ENCODE results near the gene DDX21. TPM values are rescaled to one million over a fixed set of nuclear protein-coding genes. Genes with fewer than 3 reads are reported as not detected.
A peak's percentile ranks its signal among the peaks of the same experiment; 100 is the strongest.

The DDX21 gene
- total and polyA plus RNA-seq, 2 donors (not counting 3 experiments of a cell fraction or from before 2014, with no cell fraction given): 33.4 to 98.1 TPM

DNA sequence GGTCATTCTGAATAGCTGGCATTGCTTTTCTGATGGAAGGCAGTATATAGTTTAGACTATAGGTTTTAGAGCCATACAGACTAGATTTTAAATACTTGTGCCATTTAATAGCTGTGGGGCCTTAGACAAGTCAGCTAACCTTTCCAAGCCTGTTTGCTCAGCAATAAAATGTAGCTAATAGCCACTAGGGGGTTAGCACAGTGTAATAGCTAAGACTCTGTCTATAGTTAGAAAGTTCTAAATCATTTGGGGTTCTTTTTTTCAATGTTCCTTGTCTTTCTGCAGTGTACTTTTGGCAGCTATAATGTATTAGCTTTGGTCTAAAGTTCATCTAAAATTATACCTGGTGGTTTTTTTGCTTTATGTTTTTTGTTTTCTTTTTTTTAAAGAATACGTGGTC is 25.1 kb downstream of the DDX21 start:
- Histone ChIP-seq H3K4me1 (ENCODE audit: control insufficient read depth, extremely low read depth, insufficient read depth, low read length) (no peaks in the 10 kb centered on the region), H3K9me3 (replicated peaks; ENCODE audit: control insufficient read depth, insufficient read depth, low read length) (no peaks in the 10 kb centered on the region), H3K36me3 (ENCODE audit: control insufficient read depth in 2 of 2, extremely low read depth in 1 of 2, insufficient read depth in 2 of 2, low read length in 2 of 2) (peaks cover 19 to 39% of the 10 kb centered on the region in 2 experiments), H3K4me3 (replicated peaks in 1 of 3; ENCODE audit: insufficient read depth in 1 of 3, low read depth in 1 of 3, low read length in 3 of 3) (no peak overlapping the region), H3K27me3 (ENCODE audit: control insufficient read depth in 2 of 2, insufficient read depth in 2 of 2, low read length in 2 of 2) (no peaks in the 10 kb centered on the region), H3K27ac (ENCODE audit: insufficient read depth, low read depth, low read length) (no peak overlapping the region), H3K79me2 (ENCODE audit: control insufficient read depth, insufficient read depth, low read length) (peaks cover 11% of the 10 kb centered on the region), H3K9me1 (replicated peaks; ENCODE audit: control insufficient read depth, extremely low read depth, insufficient read depth, low read length) (no peaks in the 10 kb centered on the region), H4K20me1 (replicated peaks; ENCODE audit: control insufficient read depth, extremely low read depth, insufficient read depth, low read length) (no peaks in the 10 kb centered on the region), H3K9ac (replicated peaks; ENCODE audit: extremely low read depth, insufficient read depth, low read length) (no peak overlapping the region), H2AFZ (ENCODE audit: low read depth, low read length) (no peak overlapping the region), H3K4me2 (ENCODE audit: insufficient read depth, low read length) (no peak overlapping the region)
- FAIRE-seq (no peak), DNase-seq (ENCODE audit: low read depth, low spot score) (no peak)
- BruUV-seq (replicated peaks): no TSS peak
- POLR2A ChIA-PET: interaction anchor here (0.6 kb wide), 1 partner anchor 168 kb away, joined by 6 read pairs; no protein-coding TSS in a partner anchor
- intact Hi-C loops (cut with micrococcal nuclease) (no loop called here), dilution Hi-C loops (cut with MboI; ENCODE audit: extremely low pct_ligation_motif_present, low sequenced_read_pairs) (no loop called here)
- TF ChIP-seq GATA2 (IDR thresholded peaks at IDR 0.05; ENCODE audit: insufficient read depth, insufficient read length, low read depth, low read length) (no peak), JUN (IDR thresholded peaks at IDR 0.05; ENCODE audit: borderline replicate concordance, insufficient read depth, insufficient read length, low read depth) (no peak)
- TF ChIP-seq, protein P1, sequence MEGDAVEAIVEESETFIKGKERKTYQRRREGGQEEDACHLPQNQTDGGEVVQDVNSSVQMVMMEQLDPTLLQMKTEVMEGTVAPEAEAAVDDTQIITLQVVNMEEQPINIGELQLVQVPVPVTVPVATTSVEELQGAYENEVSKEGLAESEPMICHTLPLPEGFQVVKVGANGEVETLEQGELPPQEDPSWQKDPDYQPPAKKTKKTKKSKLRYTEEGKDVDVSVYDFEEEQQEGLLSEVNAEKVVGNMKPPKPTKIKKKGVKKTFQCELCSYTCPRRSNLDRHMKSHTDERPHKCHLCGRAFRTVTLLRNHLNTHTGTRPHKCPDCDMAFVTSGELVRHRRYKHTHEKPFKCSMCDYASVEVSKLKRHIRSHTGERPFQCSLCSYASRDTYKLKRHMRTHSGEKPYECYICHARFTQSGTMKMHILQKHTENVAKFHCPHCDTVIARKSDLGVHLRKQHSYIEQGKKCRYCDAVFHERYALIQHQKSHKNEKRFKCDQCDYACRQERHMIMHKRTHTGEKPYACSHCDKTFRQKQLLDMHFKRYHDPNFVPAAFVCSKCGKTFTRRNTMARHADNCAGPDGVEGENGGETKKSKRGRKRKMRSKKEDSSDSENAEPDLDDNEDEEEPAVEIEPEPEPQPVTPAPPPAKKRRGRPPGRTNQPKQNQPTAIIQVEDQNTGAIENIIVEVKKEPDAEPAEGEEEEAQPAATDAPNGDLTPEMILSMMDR (IDR thresholded peaks at IDR 0.05; ENCODE audit: extremely low read depth in 1 of 2, insufficient read depth in 1 of 2, low read depth in 1 of 2, low read length in 2 of 2): peak; percentile 6 to 17
- CTCF ChIA-PET: interaction anchor here (0.5 to 1.1 kb wide), 10 partner anchors 9 to 422 kb away, joined by 3 to 10 read pairs (median 3); no protein-coding TSS in a partner anchor

GRCh38 chr10:68982389-68982788 is 26.4 kb downstream of the DDX21 start:
- BruUV-seq (replicated peaks): no TSS peak
- Histone ChIP-seq H3K4me3 (replicated peaks in 1 of 3; ENCODE audit: insufficient read depth in 1 of 3, low read depth in 1 of 3, low read length in 3 of 3) (no peak overlapping the region), H3K27me3 (ENCODE audit: control insufficient read depth in 2 of 2, insufficient read depth in 2 of 2, low read length in 2 of 2) (no peaks in the 10 kb centered on the region), H3K9me3 (replicated peaks; ENCODE audit: control insufficient read depth, insufficient read depth, low read length) (no peaks in the 10 kb centered on the region), H3K27ac (ENCODE audit: insufficient read depth, low read depth, low read length) (no peak overlapping the region), H2AFZ (ENCODE audit: low read depth, low read length) (no peak overlapping the region), H3K4me1 (ENCODE audit: control insufficient read depth, extremely low read depth, insufficient read depth, low read length) (no peaks in the 10 kb centered on the region), H4K20me1 (replicated peaks; ENCODE audit: control insufficient read depth, extremely low read depth, insufficient read depth, low read length) (no peaks in the 10 kb centered on the region), H3K9ac (replicated peaks; ENCODE audit: extremely low read depth, insufficient read depth, low read length) (no peak overlapping the region), H3K4me2 (ENCODE audit: insufficient read depth, low read length) (no peak overlapping the region), H3K79me2 (ENCODE audit: control insufficient read depth, insufficient read depth, low read length) (peaks cover 10% of the 10 kb centered on the region), H3K9me1 (replicated peaks; ENCODE audit: control insufficient read depth, extremely low read depth, insufficient read depth, low read length) (no peaks in the 10 kb centered on the region), H3K36me3 (ENCODE audit: control insufficient read depth in 2 of 2, extremely low read depth in 1 of 2, insufficient read depth in 2 of 2, low read length in 2 of 2) (peaks cover 15 to 36% of the 10 kb centered on the region in 2 experiments)
- ChIA-PET CTCF (no interaction called here), POLR2A (no interaction called here)
- DNase-seq (ENCODE audit: low read depth, low spot score) (no peak), FAIRE-seq (no peak)
- dilution Hi-C loops (cut with MboI; ENCODE audit: extremely low pct_ligation_motif_present, low sequenced_read_pairs): no loop called here
- intact Hi-C loops (cut with micrococcal nuclease): no loop called here
- TF ChIP-seq GATA2 (IDR thresholded peaks at IDR 0.05; ENCODE audit: insufficient read depth, insufficient read length, low read depth, low read length): no peak
- no peak for TF ChIP-seq POLR2AphosphoS5 (IDR thresholded peaks at IDR 0.05; ENCODE audit: insufficient read depth, low read depth, low read length)
- TF ChIP-seq POLR2A (IDR thresholded peaks at IDR 0.05; ENCODE audit: low read depth, low read length): no peak
- TF ChIP-seq JUN (IDR thresholded peaks at IDR 0.05; ENCODE audit: borderline replicate concordance, insufficient read depth, insufficient read length, low read depth): no peak
- TF ChIP-seq, protein P1 (IDR thresholded peaks at IDR 0.05; ENCODE audit: extremely low read depth in 1 of 2, insufficient read depth in 1 of 2, low read depth in 1 of 2, low read length in 2 of 2): no peak
- TF ChIP-seq MAX (IDR thresholded peaks at IDR 0.05; ENCODE audit: insufficient read depth, insufficient read length): no peak
- TF ChIP-seq MYC (IDR thresholded peaks at IDR 0.05; ENCODE audit: low read depth, low read length): no peak
- no peak for TF ChIP-seq EZH2 (IDR thresholded peaks at IDR 0.05; ENCODE audit: borderline replicate concordance, low read depth, low read length, severe bottlenecking)
- TF ChIP-seq FOS (IDR thresholded peaks at IDR 0.05; ENCODE audit: borderline replicate concordance, insufficient read depth, low read length): no peak

Measured in endothelial cell of umbilical vein (primary cell).